AG09309 (cell line): Measurements from ENCODE around the gene DTL.

Experiments used
- DNase-seq: peaks from one replicate; pipeline ENCODE4 v3.0.0-alpha.2; 2010; ENCODE audit warnings: low read depth
- H3K4me3 ChIP-seq: 2 replicates; pipeline ENCODE4 v1.5.1; 2011; ENCODE audit warnings: mild to moderate bottlenecking, low read depth, low read length, moderate library complexity; ENCODE audit not compliant: control insufficient read depth
- TF ChIP-seq, protein P1 (sequence below): IDR thresholded peaks from 2 replicates; pipeline ENCODE4 v1.5.1; 2011; ENCODE audit warnings: mild to moderate bottlenecking, low read depth, low read length, inconsistent platforms; ENCODE audit not compliant: insufficient read depth, control insufficient read depth; ENCODE audit errors: missing control alignments

DTL gene

DNA sequence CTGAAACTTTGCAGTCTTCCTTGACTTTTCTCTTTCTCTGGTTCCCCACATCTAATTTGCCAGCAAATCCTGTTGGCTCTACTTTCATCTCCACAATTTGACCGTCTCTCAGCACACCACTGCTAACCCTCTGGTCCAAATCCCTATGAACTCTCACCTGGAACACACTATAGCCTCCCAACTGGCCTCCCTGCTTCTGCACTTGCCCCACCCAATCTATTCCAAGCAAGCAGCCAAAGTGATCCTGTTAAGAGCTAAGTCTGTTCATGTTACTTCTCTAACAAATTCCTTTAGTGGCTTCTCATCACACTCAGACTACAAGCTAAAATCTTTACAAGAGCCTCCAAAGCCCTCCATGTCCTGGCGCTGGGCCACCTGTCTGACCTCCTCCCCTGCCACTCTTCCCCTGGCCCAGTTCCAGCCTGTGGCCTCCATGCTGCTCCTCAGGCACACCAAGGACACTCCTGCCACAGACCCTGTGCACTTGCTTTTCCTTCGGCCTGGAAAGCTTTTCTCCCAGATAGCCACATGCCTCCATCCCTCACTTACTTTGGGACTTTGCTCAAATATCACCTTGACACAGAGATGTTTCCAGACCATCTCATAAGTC is 104.1 kb downstream of the DTL start:
- TF ChIP-seq, protein P1, sequence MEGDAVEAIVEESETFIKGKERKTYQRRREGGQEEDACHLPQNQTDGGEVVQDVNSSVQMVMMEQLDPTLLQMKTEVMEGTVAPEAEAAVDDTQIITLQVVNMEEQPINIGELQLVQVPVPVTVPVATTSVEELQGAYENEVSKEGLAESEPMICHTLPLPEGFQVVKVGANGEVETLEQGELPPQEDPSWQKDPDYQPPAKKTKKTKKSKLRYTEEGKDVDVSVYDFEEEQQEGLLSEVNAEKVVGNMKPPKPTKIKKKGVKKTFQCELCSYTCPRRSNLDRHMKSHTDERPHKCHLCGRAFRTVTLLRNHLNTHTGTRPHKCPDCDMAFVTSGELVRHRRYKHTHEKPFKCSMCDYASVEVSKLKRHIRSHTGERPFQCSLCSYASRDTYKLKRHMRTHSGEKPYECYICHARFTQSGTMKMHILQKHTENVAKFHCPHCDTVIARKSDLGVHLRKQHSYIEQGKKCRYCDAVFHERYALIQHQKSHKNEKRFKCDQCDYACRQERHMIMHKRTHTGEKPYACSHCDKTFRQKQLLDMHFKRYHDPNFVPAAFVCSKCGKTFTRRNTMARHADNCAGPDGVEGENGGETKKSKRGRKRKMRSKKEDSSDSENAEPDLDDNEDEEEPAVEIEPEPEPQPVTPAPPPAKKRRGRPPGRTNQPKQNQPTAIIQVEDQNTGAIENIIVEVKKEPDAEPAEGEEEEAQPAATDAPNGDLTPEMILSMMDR: no peak
- no peak for DNase-seq
- H3K4me3 ChIP-seq: no peak overlapping the region

DNA sequence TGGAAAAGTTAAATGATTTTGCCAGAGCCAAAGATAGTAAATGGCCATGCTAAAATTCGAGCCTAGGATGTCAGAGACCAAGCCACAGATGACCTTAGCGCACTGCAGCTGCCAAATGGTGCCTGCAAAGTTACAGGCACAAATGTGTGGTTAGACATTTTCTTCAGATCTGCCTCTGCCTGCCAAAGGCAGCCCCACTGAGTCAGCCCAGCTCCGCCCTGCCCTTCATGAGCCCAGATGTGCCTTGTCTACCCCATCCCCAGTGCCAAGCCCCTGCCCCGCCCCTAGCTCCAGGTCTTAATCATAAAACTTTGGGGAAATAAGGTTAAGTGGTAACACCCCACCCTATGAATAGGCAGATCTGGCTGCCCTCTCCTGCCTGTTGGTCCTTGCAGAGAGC is 105.9 kb downstream of the DTL start:
- no peak for DNase-seq
- TF ChIP-seq, protein P1: no peak
- H3K4me3 ChIP-seq: no peak overlapping the region

DNA sequence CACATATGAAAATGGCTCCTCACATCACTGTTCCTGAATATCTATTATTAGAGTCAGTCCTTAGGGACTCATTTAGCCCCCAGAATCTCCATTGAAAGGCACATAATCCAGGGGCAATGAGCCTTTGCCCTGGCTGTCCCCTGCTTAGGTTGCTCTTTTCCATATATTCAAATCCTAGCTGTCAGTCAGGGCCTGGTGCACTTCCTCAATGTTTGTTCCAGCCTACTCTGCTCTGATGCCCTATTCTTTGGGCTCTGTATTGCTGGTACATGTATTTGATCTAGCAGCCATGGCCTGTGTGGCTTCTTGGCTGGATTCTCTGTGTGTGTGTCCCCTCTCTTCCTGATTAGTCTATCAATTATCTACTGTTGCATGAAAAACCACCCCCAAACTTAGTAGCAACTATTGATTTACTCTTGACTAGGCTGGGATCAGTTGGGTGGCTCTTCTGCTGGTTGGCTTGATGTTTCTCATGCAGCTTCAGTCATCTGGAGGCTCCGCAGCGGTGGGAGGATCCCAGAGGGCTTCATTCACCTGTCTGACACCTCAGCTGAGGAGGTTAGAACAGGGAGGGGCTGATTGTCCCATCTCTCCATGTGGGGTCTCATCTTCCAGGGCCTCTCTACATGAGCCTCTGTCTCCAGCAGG is 107.5 kb downstream of the DTL start:
- TF ChIP-seq, protein P1: no peak
- no peak overlapping the region for H3K4me3 ChIP-seq
- no peak for DNase-seq

DNA sequence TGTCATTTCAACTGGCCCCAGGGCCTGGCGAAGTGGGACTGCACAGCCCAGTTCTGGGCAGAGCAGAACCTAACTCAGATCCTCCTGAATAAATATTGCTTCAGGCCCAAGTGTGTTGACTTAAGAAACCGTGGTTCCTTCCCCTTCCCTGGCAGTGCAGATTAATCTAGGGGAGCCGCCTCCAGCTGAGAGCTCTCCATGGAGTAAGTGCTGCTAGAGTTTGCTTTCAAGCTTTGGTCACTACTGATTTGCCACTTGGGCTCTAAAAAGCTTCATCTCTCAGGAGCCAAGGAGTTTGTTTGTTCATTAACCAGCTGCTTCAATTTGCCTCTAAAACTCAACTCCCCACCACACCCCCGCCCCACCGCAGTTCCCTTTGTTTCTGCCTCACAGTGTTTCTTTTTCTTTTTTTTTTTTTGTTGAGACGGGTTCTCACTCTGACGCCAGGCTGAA is 112.1 kb downstream of the DTL start:
- no peak for DNase-seq
- TF ChIP-seq, protein P1: no peak

DNA sequence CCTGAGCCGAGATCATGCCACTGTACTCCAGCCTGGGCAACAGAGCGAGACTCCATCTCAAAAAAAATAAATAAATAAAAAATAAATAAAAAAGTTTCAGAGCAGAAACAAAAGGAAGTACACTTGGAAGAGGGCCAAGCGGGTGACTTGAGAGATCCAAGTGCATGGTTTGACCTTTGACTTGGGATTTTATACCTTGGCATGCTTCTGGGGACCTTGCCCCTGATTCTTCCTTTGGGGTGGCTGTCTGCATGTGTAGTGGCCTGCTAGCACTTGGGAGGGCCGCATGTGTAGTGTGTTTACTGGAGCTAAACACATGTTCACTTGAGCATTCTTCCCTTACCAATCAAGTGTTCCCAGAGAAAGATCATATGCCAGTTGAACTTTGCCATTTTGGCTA is 114.0 kb downstream of the DTL start:
- no peak overlapping the region for H3K4me3 ChIP-seq
- no peak for DNase-seq
- TF ChIP-seq, protein P1: no peak

More for the DNA sequence above, 112.1 kb downstream of the DTL start:
- no peak overlapping the region for H3K4me3 ChIP-seq

DNA sequence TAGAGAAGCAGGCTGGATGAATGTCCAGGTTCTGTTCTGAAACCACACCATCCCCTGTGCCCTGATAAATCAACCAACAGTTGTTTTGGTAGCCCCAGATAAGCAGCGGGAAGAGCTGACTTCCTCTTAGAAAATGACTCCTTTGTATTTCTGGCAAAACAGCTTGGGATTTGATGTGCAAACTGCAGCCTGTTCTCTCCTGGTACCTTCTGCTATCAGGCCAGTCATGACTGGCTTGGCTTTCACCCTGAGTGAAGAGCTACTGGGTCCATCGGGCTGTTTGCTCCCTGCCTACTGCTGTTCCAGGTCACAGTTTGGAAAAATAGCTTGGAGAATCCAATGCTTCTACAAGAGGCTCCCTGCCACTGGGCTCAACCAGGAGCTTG is 116.8 kb downstream of the DTL start:
- TF ChIP-seq, protein P1: no peak
- no peak for DNase-seq
- no peak overlapping the region for H3K4me3 ChIP-seq
